ENCODE results near the gene MAP6.

GRCh38 chr11:75615751-75616150 is 53.1 kb downstream of the MAP6 start:
- no peak for TF ChIP-seq GATA2 (IDR thresholded peaks at IDR 0.05; ENCODE audit: low read depth, low read length)
- no peak for TF ChIP-seq GATA3 (IDR thresholded peaks at IDR 0.05; ENCODE audit: low read depth, low read length)
